PC-3 (cell line): ENCODE measurements around the gene SLC35F1.

Experiments used
- EZH2phosphoT487 ChIP-seq: fragments of 300-600 bp; sonication (generic); IDR thresholded peaks from 2 replicates; pipeline ENCODE4 v1.6.1; 2018; ENCODE audit warnings: mild to moderate bottlenecking, antibody characterized with exemption, low read length, borderline replicate concordance
- TF ChIP-seq, protein P1 (sequence below): fragments of 300-600 bp; sonication (generic); conservative IDR thresholded peaks from 2 replicates; pipeline ENCODE4 v1.5.1; 2017; ENCODE audit warnings: antibody characterized with exemption, low read depth, mild to moderate bottlenecking, low read length

DNA sequence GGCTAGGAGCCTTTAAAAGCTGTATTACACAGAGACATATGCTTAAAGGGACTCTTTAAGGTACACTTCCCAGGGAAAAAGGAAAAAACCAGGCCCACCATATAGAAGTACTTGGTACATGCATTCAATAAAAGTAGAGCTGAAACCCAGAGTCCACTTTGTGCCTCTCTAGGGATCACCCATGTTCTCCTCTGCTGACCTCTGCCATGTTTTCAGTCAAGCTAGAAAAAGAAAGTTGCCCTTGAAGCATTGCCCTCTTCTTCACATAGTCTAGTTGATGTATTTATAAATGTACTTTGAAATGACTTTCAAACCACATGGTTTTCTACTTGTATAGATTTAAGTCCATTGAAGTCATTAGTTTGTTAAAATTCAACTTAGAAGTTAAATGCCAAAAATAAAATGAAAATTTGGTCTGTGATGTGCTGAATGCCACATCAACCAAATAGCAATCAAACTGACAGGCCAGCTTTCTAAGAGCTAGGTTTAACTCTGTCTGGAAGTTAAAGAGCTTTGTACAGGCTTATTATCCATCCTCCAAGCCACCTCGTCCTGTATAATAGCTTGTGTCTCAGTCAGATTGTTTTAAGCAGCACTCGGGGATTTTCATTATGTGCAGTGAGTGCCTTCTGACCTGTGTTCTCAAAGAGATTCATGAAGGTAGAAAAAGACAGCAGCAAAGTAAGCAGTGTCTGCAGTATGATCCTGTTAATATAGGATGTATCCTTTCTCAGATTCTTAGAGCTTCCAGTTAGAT is 402.5 kb downstream of the SLC35F1 start:
- no peak for TF ChIP-seq EZH2phosphoT487
- TF ChIP-seq, protein P1, sequence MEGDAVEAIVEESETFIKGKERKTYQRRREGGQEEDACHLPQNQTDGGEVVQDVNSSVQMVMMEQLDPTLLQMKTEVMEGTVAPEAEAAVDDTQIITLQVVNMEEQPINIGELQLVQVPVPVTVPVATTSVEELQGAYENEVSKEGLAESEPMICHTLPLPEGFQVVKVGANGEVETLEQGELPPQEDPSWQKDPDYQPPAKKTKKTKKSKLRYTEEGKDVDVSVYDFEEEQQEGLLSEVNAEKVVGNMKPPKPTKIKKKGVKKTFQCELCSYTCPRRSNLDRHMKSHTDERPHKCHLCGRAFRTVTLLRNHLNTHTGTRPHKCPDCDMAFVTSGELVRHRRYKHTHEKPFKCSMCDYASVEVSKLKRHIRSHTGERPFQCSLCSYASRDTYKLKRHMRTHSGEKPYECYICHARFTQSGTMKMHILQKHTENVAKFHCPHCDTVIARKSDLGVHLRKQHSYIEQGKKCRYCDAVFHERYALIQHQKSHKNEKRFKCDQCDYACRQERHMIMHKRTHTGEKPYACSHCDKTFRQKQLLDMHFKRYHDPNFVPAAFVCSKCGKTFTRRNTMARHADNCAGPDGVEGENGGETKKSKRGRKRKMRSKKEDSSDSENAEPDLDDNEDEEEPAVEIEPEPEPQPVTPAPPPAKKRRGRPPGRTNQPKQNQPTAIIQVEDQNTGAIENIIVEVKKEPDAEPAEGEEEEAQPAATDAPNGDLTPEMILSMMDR: no peak
